Body of pancreas (tissue), 4 donors: Measurements from ENCODE around the gene AHI1.

Experiments used
- POLR2A ChIP-seq, 3 donors: fragments of 450-650 bp; IDR thresholded peaks; one replicate each; pipeline ENCODE4 v1.6.1; 2016; ENCODE audit warnings: antibody characterized with exemption in 3 of 3, mild to moderate bottlenecking in 2 of 3
- TF ChIP-seq, protein P1 (sequence below), 7 experiments: fragments of 450-650 bp in 4 of 7; fragments of 200-600 bp in 3 of 7; sonication (generic) in 3 of 7; IDR thresholded peaks; one replicate each; pipeline ENCODE4 v1.5.1; 2016 to 2019; ENCODE audit warnings: antibody characterized with exemption in 7 of 7

DNA sequence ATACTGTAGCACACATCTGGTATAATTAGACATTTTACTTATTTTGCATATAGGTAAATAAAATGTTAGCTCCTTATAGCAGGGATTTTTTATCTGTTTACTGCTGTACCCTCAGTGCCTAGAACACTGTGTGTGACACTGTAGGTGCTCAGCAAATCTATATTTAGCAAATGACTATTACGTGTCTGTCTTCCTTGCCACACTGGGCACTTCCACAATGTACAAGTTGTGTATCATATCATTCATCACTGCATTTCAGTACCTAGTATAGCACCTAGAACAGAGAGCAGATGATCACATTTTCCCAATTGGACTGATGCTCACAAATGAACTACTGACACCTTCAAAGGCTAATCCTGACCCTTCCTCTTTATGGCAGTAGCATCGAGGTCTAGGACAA lies 200.8 kb downstream of the AHI1 start:
- TF ChIP-seq, protein P1, sequence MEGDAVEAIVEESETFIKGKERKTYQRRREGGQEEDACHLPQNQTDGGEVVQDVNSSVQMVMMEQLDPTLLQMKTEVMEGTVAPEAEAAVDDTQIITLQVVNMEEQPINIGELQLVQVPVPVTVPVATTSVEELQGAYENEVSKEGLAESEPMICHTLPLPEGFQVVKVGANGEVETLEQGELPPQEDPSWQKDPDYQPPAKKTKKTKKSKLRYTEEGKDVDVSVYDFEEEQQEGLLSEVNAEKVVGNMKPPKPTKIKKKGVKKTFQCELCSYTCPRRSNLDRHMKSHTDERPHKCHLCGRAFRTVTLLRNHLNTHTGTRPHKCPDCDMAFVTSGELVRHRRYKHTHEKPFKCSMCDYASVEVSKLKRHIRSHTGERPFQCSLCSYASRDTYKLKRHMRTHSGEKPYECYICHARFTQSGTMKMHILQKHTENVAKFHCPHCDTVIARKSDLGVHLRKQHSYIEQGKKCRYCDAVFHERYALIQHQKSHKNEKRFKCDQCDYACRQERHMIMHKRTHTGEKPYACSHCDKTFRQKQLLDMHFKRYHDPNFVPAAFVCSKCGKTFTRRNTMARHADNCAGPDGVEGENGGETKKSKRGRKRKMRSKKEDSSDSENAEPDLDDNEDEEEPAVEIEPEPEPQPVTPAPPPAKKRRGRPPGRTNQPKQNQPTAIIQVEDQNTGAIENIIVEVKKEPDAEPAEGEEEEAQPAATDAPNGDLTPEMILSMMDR (IDR thresholded peaks at IDR 0.05) = no peak
- no peak for TF ChIP-seq POLR2A (IDR thresholded peaks at IDR 0.05)
